HUDEP-2 (cell line): ENCODE data around the gene S1PR4.

ENCODE experiments used
- DNase-seq, 76 experiments: peaks; one replicate each; lab custom pipeline; 2025; ENCODE audit not compliant: unreplicated experiment in 76 of 76; lab: John Stamatoyannopoulos, UW

The S1PR4 gene

DNA sequence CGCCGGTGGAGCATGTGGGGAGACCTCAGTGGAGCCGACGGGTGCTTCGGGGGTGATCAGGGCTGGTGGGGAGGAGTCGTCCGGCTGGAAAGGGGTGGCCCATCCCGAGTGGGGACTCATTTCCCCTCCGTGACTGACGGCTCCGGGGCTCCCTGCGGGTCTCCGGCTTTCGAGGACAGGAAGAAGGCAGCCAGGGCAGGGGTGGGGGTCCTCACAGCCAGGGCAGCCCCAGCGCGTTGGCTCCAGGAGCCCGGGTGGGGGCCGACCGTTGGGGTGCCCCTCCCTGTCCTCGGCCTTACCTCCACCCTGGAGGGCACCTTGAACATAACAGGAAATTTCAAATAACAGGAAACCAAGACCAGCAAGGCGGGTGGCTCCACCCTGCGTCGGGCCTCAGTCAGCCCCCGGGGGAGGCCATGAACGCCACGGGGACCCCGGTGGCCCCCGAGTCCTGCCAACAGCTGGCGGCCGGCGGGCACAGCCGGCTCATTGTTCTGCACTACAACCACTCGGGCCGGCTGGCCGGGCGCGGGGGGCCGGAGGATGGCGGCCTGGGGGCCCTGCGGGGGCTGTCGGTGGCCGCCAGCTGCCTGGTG lies at the start of gene S1PR4:
S1PR4 (plus strand) TSS at position 393 of the 596 bp plus-strand sequence; CDS start at position 417, 24 bp downstream.
- DNase-seq = peak in 67 of 76 experiments; percentile 37 to 95 (median 73)

- peak in 23 of 76 experiments; percentile 6 to 60 (median 31) for DNase-seq
Observed at GRCh38 chr19:3129112-3129511, 49.5 kb upstream of the S1PR4 start.

GRCh38 chr19:3131168-3131567 lies 47.4 kb upstream of the S1PR4 start:
- no peak for DNase-seq

DNA sequence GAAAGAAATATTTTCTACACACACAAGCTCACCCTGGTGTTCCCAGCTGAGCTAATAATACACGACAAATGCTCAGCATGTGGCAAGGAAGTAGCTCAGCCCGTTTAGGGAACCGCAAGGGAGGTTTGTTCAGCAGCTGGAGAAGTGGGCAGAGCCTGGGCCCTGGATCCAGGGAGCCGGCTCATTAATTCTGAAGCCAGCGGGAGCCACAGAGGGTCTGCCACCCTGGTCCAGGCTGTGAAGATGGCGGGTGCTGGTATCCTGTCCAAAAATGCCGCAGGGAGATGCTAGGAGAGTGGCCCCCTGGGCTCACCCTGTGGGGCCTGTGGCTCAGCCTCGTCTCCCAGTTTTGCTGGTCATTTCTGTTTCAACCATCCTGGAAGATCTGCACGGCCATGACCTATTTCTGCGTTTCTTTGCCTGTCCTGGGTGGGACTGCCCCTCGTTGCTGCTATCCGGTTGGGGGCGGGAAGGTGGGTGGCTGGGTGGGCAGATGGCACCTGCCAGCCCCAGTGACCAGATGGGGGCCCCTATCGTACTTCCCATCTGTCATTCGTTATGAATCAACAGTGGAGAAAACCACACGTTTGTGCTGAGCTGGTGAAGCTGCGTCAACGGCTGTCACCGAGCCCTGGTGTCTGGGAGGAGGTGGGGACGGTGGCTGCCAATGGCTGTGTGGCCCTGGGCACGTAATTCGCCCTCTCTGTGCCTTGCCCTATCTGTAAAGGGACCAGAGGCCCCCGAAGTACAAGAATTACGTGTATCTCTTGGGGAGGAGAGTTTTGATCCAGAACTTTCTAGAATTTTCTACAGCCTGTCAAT lies 45.4 kb upstream of the S1PR4 start:
- peak; percentile 65 to 99 (median 94) for DNase-seq

DNA sequence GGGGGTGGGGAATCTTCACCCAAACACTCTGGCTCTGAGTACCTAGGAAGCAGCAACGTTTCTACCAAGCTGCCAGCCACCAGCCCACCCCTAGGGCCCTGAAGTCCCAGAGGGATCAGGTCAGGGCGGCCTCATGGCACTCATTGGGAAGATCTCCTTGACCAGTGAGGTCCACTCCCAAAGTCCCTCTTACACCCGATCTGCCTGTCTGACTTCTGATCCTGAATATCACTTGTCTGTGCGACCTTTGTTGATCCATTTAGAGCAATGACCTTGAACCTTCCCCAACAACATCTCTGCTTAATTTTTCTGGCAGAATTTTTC lies 44.8 kb upstream of the S1PR4 start:
- DNase-seq = peak in 3 of 76 experiments; percentile 41 to 81 (median 52)

GRCh38 chr19:3135961-3136683 lies 42.4 kb upstream of the S1PR4 start, which contains the start of gene GNA15:
TSS of gene GNA15 (plus strand) at chr19:3136033. CDS start at chr19:3136451, 418 bp downstream.
- DNase-seq = peak in 55 of 76 experiments; percentile 13 to 80 (median 50)

DNA sequence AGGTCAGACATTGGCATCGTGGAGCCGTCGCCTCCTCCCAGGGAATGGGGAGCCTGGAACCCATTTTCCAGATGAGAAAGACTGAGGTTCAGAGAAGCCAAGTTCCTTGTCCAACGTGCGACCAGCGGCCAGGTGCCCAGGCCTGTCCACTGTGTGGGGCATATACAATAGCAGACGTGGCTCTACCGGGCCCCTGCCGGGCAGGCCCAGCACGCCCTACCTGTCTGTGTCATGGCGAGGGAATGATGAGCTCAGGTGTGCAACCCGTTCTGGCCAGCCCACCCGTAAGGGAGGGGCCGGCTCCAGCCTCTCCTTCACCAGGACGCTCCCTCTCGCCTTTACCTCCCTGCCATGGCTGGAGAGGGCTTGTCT lies 41.9 kb upstream of the S1PR4 start:
- DNase-seq = no peak

DNA sequence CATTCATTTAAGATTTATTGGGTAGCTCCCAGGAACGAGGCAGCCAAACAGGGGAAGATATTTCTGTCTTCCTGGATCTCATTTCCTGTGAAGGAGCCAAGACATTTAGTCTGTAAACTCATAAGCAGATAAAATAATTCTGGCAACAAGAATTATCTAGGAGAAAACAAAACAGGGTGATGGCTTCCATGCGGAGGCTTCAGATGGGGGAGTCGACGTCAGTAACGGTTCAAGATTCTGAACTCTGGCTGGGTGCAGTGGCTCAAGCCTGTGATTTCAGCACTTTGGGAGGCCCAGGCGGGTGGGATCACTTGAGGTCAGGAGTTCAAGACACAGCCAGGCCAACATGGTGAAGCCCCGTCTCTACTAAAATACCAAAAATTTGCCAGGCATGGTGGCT lies 41.5 kb upstream of the S1PR4 start:
- DNase-seq = peak in 9 of 76 experiments; percentile 8 to 37 (median 18)

GRCh38 chr19:3138268-3138667 lies 40.3 kb upstream of the S1PR4 start:
- no peak for DNase-seq

DNA sequence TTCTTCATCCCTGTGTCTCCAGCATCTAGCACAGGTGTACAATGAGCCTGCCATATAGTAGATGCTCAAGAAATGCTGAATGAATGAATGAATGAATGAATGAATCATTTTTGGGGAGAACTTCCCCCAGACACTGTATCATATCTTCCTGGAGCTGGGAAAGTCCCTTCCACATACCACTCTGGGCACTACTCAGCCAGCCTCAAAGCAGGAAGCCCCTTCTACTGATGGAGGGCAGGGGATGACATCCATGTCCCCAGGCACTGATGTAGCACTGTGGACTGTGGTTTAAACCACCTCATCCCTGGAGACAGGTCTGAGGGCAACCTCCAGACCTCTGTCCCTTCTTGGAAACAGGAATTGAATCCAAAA lies 37.9 kb upstream of the S1PR4 start:
- DNase-seq = no peak

- peak in 12 of 76 experiments; percentile 12 to 47 (median 26) for DNase-seq
Observed at GRCh38 chr19:3142292-3142670, 36.3 kb upstream of the S1PR4 start.

DNA sequence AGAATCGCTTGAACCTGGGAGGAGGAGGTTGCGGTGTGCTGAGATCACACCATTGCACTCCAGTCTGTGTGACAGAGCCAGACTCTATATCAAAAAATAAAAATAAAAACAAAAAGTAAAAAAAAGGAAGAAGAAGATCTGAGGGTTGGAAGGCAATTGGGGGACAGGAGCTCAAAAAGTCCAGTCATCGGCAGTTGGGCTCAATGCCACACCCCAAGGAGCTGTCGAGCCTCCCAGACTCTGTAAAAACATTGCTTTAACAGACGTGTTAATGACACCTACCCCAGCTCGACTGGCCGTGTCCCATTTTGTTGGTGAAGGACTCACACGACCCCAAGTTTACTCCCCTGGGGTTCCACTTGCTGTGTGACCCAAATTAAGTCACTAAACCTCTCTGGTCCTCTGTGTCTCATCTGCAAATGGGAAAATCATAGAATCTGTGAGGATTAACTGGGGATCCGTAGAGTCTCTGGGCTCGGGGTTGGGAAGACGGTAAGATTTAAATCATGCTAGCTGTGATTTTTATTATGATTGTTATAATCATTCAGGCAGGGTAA lies 35.7 kb upstream of the S1PR4 start:
- DNase-seq = no peak

GRCh38 chr19:3145909-3146676 lies 32.5 kb upstream of the S1PR4 start:
- DNase-seq = no peak

DNA sequence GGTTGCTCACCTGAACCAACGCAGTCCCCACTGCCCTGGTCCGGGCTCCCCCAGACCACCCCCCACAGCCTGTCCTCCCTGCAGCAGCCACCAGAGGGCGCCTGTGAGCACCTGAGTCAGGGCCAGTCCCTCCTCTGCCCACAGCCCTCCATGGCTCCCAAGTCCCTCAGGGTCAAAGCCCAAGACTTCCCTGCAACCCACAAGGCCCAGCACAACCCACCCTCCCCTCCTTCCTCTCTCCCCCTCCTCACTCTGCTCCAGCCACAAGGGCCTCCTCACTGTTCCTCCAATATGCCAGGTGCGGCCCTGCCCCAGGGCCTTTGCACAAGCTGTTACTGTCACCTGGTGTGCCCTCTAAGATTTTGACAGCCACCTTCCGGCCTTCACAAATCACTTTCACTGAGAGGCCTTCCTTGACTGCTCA lies 31.9 kb upstream of the S1PR4 start:
- peak in 49 of 76 experiments; percentile 11 to 74 (median 45) for DNase-seq

DNA sequence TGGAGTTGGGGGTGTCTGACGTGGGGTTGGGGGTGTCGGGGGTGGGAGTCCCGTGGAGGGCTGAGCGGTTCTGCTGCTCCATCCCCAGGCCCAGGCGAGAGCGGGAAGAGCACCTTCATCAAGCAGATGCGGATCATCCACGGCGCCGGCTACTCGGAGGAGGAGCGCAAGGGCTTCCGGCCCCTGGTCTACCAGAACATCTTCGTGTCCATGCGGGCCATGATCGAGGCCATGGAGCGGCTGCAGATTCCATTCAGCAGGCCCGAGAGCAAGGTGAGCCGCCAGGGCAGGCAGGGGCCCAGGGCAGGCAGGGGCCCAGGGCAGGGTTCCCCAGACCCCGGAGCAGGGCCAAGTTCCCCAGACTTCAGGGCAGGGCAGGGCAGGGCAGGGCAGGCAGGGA lies 30.1 kb upstream of the S1PR4 start:
- no peak for DNase-seq

DNA sequence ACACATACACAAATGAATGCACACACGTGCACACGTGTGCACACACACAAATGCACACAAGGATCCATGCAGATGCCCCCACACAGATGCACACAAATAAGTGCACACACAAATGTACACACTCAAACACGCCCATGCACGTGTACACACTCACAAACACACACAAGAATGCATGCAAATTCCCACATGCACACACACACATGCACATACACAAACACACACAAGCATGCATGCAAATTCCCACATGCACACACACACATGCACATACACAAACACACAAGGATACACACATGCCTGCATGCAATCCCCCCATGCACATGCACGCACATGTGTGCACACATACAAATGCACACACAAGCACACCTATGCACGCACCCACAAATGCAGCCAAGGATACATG lies 29.5 kb upstream of the S1PR4 start:
- no peak for DNase-seq

DNA sequence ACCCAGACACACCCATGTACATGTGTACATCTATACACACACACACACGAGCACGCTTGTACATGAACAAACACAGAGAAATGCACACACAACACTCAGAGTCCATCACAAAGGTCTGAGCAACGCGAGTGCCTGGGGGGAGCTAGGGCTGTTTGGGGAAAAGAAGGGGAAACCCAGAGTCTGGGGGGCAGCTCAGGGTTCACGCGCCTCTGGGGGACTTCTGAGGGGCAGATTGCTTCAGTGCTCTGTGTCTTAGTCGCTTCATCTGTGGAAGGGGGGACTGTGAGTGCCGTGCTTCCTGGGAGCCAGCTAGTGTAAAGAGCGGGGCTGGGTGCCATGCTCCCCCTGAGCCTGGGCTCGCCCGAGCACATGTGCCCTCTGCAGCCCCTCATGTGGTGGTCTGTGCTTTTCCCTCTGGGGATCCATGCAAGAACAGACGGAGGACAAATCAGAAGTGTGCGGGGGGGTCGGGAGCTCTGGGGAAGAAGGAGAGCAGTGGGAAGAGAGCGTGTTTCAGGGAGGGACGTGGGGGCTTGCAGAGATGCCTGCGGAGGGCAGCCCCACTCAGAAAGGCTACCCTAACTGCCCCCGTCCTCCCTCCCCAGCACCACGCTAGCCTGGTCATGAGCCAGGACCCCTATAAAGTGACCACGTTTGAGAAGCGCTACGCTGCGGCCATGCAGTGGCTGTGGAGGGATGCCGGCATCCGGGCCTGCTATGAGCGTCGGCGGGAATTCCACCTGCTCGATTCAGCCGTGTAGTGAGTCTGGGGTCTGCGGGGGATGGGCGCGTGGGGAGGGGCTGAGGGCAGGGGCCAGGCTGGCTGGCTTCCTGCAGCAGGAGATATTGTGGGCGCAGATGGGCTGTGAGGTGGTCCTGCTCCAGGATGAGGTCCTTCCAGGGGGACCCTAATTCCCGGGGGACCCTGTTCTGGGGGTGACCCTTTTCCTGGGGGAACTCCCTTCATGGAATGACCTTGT lies 28.8 kb upstream of the S1PR4 start:
- no peak for DNase-seq

GRCh38 chr19:3150739-3151329 lies 27.7 kb upstream of the S1PR4 start:
- DNase-seq = no peak
